DMS53 treated with DMSO at 0.1 percent for 48 hours (cell line): ENCODE data around the gene ARID2.

ENCODE experiments used
- DNase-seq: peaks from one replicate; lab custom pipeline; 2025; ENCODE audit not compliant: unreplicated experiment; lab: John Stamatoyannopoulos, UW

Gene ARID2

DNA sequence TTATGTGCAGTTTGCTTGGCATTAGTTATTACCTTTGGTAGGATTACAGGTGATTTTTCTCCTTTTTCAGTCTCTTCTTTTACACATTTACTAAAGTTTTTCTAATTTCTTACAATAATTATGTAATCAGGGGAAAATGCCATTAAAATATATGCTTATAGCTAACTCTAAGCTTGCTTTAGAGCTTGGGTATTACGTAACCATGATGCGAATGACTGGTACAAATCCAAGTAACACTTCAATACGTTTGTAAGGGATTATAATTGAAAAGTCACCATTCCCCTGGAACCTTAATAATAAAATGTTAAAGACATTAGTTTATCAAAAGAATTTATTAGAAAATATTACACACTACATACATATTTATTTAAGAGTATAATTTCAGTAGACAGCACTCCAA lies 189.3 kb downstream of the ARID2 start:
- no peak for DNase-seq

GRCh38 chr12:45928309-45928708 lies 198.8 kb downstream of the ARID2 start:
- DNase-seq: no peak

GRCh38 chr12:45930369-45930768 lies 200.9 kb downstream of the ARID2 start:
- DNase-seq: no peak

DNA sequence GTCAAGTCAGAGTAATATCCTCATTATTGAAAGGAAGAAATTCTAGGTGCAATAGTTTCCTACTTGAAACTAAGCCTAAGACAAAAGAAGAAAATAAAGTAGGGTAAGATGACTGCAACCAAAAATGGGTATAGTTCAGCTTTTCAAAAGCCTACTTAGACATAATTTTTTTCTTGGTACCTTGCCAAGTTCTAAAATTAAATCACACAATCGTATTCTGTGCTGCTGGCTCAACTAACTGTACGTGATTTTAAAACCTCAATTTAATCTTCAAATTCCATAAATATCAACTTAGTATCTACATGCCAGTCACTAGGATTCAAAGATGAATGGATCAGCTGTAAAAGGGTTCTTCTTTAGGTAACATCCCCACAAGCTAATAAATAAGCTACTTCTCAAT lies 204.0 kb downstream of the ARID2 start:
- DNase-seq: no peak

DNA sequence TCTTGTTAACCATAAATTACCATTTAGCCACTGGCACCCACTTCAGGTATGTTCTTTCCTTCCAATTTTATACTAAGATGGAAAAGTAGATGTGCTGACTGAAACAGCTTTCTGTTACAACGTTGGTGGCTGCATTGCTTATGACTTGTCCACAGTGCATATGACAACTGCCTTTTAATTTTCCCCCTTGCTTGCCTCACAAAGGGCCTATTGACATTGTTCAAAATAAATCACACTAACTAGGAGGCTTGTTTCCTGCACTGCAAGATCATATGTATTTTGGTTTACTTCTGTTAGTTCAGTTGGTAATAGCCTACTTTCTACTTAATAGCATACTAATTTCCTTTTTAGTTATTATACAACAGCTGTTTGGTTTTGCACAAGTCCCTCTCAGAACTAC lies 205.4 kb downstream of the ARID2 start:
- no peak for DNase-seq

- DNase-seq: no peak
These were observed 209.1 kb downstream of the ARID2 start for GRCh38 chr12:45938566-45938965.

- no peak for DNase-seq
These were observed 210.3 kb downstream of the ARID2 start for GRCh38 chr12:45939759-45940158.

- no peak for DNase-seq
These were observed 215.3 kb downstream of the ARID2 start for GRCh38 chr12:45944771-45945170.

GRCh38 chr12:45946435-45946834 lies 216.9 kb downstream of the ARID2 start:
- no peak for DNase-seq

GRCh38 chr12:45948546-45948945 lies 219.0 kb downstream of the ARID2 start:
- DNase-seq: no peak
